Endothelial cell of umbilical vein (primary cell): Measurements from ENCODE around the gene CCL11. TPM values are rescaled to one million over a fixed set of nuclear protein-coding genes. Genes with fewer than 3 reads are reported as not detected.
A peak's percentile ranks its signal among the peaks of the same experiment; 100 is the strongest.

Experiments
- BruUV-seq: library from RNA; stranded (reverse); fragments of 400-500 nt; replicated peaks from 2 replicates; lab custom pipeline; 2021; lab: Mats Ljungman, UMichigan
- CTCF ChIA-PET: fragments of 300-600, 350-600 bp; sonication (Branson Sonifier 250); formaldehyde crosslinking; loops from one replicate; lab custom pipeline; 2021; ENCODE audit warnings: antibody characterized with exemption, inconsistent platforms; lab: Charles Lee
- POLR2A ChIA-PET: fragments of 300-600, 350-600 bp; sonication (Branson Sonifier 250); formaldehyde crosslinking; loops from one replicate; lab custom pipeline; 2021; ENCODE audit warnings: antibody characterized with exemption, inconsistent platforms; lab: Charles Lee
- DNase-seq: peaks from one replicate; pipeline ENCODE4 v3.0.0-alpha.2; 2011; ENCODE audit warnings: low read depth, low spot score
- FAIRE-seq: peaks from 2 replicates; lab custom pipeline; 2011; peaks lifted over from hg19 to GRCh38; lab: Jason Lieb, UNC
- H2AFZ ChIP-seq: 2 replicates; pipeline ENCODE4 v1.6.0; 2012; ENCODE audit warnings: low read depth, low read length, control low read depth, inconsistent platforms
- H3K27ac ChIP-seq: 2 replicates; pipeline ENCODE4 v1.5.1; 2011; ENCODE audit warnings: low read depth, mild to moderate bottlenecking, control low read depth, low read length, moderate library complexity; ENCODE audit not compliant: insufficient read depth
- H3K27me3 ChIP-seq, 2 experiments: 2 replicates each; pipeline versions ENCODE4 v1.6.0 to v1.6.1; 2011; ENCODE audit warnings: low read length in 2 of 2, mixed read lengths in 1 of 2; ENCODE audit not compliant: control insufficient read depth in 2 of 2, insufficient read depth in 2 of 2
- H3K36me3 ChIP-seq, 2 experiments: 2 replicates in 1 of 2; 3 replicates in 1 of 2; pipeline ENCODE4 v1.5.1; 2011; ENCODE audit warnings: low read length in 2 of 2, mild to moderate bottlenecking in 1 of 2, moderate library complexity in 1 of 2; ENCODE audit not compliant: control insufficient read depth in 2 of 2, insufficient read depth in 2 of 2; ENCODE audit errors: extremely low read depth in 1 of 2
- H3K4me1 ChIP-seq: 3 replicates; pipeline ENCODE4 v1.5.1; 2011; ENCODE audit warnings: mild to moderate bottlenecking, low read length; ENCODE audit not compliant: control insufficient read depth, insufficient read depth; ENCODE audit errors: extremely low read depth
- H3K4me2 ChIP-seq: 2 replicates; pipeline ENCODE4 v1.6.1; 2011; ENCODE audit warnings: low read length, control low read depth, mixed read lengths; ENCODE audit not compliant: insufficient read depth
- H3K4me3 ChIP-seq, 3 experiments: fragments of 200-600 bp in 1 of 3; sonication (generic), shearing (Covaris generic) in 1 of 3; replicated peaks in 1 of 3; 2 replicates each; pipeline ENCODE4 v1.5.1; 2011 to 2016; ENCODE audit warnings: control low read depth in 3 of 3, low read length in 3 of 3, mild to moderate bottlenecking in 2 of 3, inconsistent platforms in 1 of 3, low read depth in 1 of 3, moderate library complexity in 1 of 3; ENCODE audit not compliant: insufficient read depth in 1 of 3
- H3K79me2 ChIP-seq: 2 replicates; pipeline ENCODE4 v1.6.0; 2012; ENCODE audit warnings: low read length, inconsistent platforms; ENCODE audit not compliant: control insufficient read depth, insufficient read depth
- H3K9ac ChIP-seq: replicated peaks from 2 replicates; pipeline ENCODE3; 2011; ENCODE audit warnings: low read length, control low read depth; ENCODE audit not compliant: insufficient read depth; ENCODE audit errors: extremely low read depth
- H3K9me1 ChIP-seq: replicated peaks from 3 replicates; pipeline ENCODE4 v1.6.0; 2011; ENCODE audit warnings: mild to moderate bottlenecking, low read length; ENCODE audit not compliant: control insufficient read depth, insufficient read depth; ENCODE audit errors: extremely low read depth
- H3K9me3 ChIP-seq: replicated peaks from 2 replicates; pipeline ENCODE4 v1.5.1; 2012; ENCODE audit warnings: low read length, inconsistent platforms; ENCODE audit not compliant: control insufficient read depth, insufficient read depth
- H4K20me1 ChIP-seq: replicated peaks from 2 replicates; pipeline ENCODE3; 2011; ENCODE audit warnings: mild to moderate bottlenecking, low read length; ENCODE audit not compliant: control insufficient read depth, insufficient read depth; ENCODE audit errors: extremely low read depth
- CTCF ChIP-seq, 2 donors: IDR thresholded peaks; 1 replicate in 1 of 2; 2 replicates in 1 of 2; pipeline ENCODE4 v1.5.1; 2011; ENCODE audit warnings: low read length in 2 of 2, mild to moderate bottlenecking in 2 of 2, moderate library complexity in 2 of 2, control low read depth in 1 of 2, inconsistent platforms in 1 of 2, low read depth in 1 of 2; ENCODE audit not compliant: insufficient read depth in 1 of 2; ENCODE audit errors: extremely low read depth in 1 of 2
- EZH2 ChIP-seq: IDR thresholded peaks from 2 replicates; pipeline ENCODE4 v1.6.1; 2012; ENCODE audit warnings: borderline replicate concordance, low read depth, mild to moderate bottlenecking, moderate library complexity, low read length, inconsistent platforms; ENCODE audit not compliant: severe bottlenecking
- FOS ChIP-seq: IDR thresholded peaks from 2 replicates; pipeline ENCODE4 v1.6.1; 2011; ENCODE audit warnings: mild to moderate bottlenecking, low read length, moderate library complexity, borderline replicate concordance; ENCODE audit not compliant: insufficient read depth
- GATA2 ChIP-seq: IDR thresholded peaks from 2 replicates; pipeline ENCODE4 v1.7.0; 2011; ENCODE audit warnings: low read depth, mild to moderate bottlenecking, moderate library complexity, mixed read lengths, low read length; ENCODE audit not compliant: insufficient read length, insufficient read depth
- JUN ChIP-seq: IDR thresholded peaks from 2 replicates; pipeline ENCODE4 v1.6.1; 2011; ENCODE audit warnings: borderline replicate concordance, low read depth; ENCODE audit not compliant: insufficient read length, insufficient read depth
- MAX ChIP-seq: IDR thresholded peaks from 2 replicates; pipeline ENCODE4 v1.6.1; 2011; ENCODE audit not compliant: insufficient read depth, insufficient read length
- MYC ChIP-seq: IDR thresholded peaks from one replicate; pipeline ENCODE4 v1.6.1; 2011; ENCODE audit warnings: mild to moderate bottlenecking, low read depth, low read length
- POLR2A ChIP-seq: IDR thresholded peaks from 2 replicates; pipeline ENCODE4 v1.6.1; 2012; ENCODE audit warnings: low read depth, mild to moderate bottlenecking, control low read depth, low read length
- POLR2AphosphoS5 ChIP-seq: IDR thresholded peaks from 2 replicates; pipeline ENCODE4 v1.6.1; 2012; ENCODE audit warnings: low read depth, mild to moderate bottlenecking, control low read depth, low read length, moderate library complexity; ENCODE audit not compliant: insufficient read depth
- dilution Hi-C: fragments of 300-500 bp; cut with MboI; formaldehyde crosslinking; loops from one replicate; pipeline ENCODE4 v1.15.0; 2019; ENCODE audit warnings: low sequenced_read_pairs; ENCODE audit not compliant: extremely low pct_ligation_motif_present
- intact Hi-C: fragments of 100-400 bp; cut with micrococcal nuclease; formaldehyde crosslinking; loops from one replicate; pipeline ENCODE4 v1.10.0; 2022
- polyA plus RNA-seq, 4 experiments: library from polyadenylated mRNA; depleted of rRNA in 3 of 4; stranded (reverse) in 3 of 4; unstranded in 1 of 4; fragments of >200 nt; gene quantifications; 2 replicates each; pipeline versions ENCODE4 v1.2.1 to v1.2.3, GENCODE V29; 2011 to 2012; ENCODE audit warnings: missing spikeins in 1 of 4
- total RNA-seq: library from RNA; stranded (reverse); gene quantifications from 2 replicates; pipeline ENCODE4 v1.2.3, GENCODE V29; 2021

CCL11 gene
- total and polyA plus RNA-seq, 2 donors (not counting 3 experiments of a cell fraction or from before 2014, with no cell fraction given) = not detected

- Histone ChIP-seq H3K9me1 (no peaks in the 10 kb centered on the region), H3K4me1 (peaks cover 84% of the 10 kb centered on the region), H3K9me3 (no peaks in the 10 kb centered on the region), H3K4me3 (no peak overlapping the region), H2AFZ (no peak overlapping the region), H4K20me1 (no peaks in the 10 kb centered on the region), H3K36me3 (no peaks in the 10 kb centered on the region), H3K79me2 (no peaks in the 10 kb centered on the region), H3K27me3 (no peaks in the 10 kb centered on the region), H3K27ac (peak overlapping the region; percentile 3), H3K9ac (no peak overlapping the region), H3K4me2 (no peak overlapping the region)
- dilution Hi-C loops = no loop called here
- FAIRE-seq (no peak), DNase-seq (no peak)
- TF ChIP-seq POLR2A = no peak
- TF ChIP-seq POLR2AphosphoS5 = no peak
- TF ChIP-seq MYC = no peak
- no peak for TF ChIP-seq EZH2
- no peak for TF ChIP-seq MAX
- no peak for TF ChIP-seq FOS
- no peak for TF ChIP-seq CTCF (IDR thresholded peaks at IDR 0.05; ENCODE audit: extremely low read depth in 1 of 2, insufficient read depth in 1 of 2, low read depth in 1 of 2, low read length in 2 of 2)
- no peak for TF ChIP-seq GATA2
- no peak for TF ChIP-seq JUN
- CTCF ChIA-PET = interaction anchor here (0.7 to 2.3 kb wide), 3 partner anchors 13 to 55 kb away, joined by 3 to 13 read pairs (median 11); no protein-coding TSS in a partner anchor
- no TSS peak for BruUV-seq
- POLR2A ChIA-PET = no interaction called here
- intact Hi-C loops = loop anchor here (5.0 to 10.0 kb wide), 3 partner anchors 994 to 1181 kb away; partner anchors contain the start of genes SLFN11, SLFN12 and SLFN5
These were observed 34.4 kb upstream of the CCL11 start for GRCh38 chr17:34251186-34251585.
